Activated CD8-positive, alpha-beta memory T cell treated with anti-CD3 and anti-CD28 coated beads for 24 hours (primary cell): ENCODE data around the gene TENM4.

Experiments
- DNase-seq: peaks from one replicate; pipeline ENCODE4 v3.0.0-alpha.2; 2020

TENM4 gene

DNA sequence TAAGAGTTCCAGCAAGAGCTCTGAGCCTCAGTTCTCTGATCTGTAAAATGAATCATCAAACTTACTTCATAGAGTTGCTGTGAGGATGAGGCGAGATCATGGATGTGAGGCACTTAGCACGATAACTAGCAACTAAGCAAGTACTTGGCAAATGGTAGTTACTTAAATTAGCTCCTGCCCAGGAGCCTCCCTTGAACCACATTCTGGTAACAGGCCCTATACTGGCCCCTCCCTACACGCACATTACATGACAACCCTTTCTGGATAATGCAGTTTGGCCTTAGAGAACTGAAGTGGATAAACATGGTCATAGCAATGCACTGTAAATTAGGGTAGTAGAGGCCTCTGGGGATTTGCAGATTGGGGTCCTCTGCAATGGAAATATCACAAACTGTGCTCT is 678.7 kb downstream of the TENM4 start:
- DNase-seq: no peak

DNA sequence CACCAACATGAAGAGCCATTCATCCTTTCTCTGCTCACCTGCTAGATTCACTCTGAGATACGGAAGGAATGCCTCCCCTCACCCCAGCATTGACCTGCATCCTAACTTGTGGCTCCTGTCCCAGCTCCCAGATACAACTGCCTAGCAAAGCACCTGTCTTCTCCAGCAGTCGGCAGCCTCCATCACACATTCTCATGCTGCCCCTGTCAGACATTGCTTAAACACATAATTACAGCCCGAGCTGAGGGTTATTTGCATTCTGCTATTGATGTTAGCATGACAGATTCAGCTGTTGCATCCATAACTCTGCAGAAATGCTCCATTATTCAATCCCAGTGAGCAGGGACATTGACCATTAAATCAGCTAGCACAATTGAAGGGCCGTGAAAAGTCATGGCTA is 681.8 kb downstream of the TENM4 start:
- no peak for DNase-seq

DNA sequence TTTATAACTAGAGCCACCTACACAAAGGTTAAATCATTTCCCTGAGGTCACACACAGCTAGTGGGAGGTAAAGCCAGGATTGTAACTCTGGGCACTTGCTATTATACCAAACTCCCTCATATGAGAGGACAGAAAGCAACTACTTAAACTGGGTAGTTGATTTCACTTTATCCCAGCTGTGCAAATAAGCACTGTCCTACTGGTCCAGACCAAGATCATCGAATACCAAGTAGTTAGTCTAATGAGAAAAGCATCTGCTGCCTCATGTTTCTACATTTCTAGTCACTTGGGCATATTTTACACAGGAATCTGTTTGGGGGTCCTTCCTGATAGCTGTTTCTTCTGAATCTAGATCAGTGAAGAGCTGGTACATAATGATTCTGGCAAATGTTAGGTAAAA is 687.5 kb downstream of the TENM4 start:
- no peak for DNase-seq

DNA sequence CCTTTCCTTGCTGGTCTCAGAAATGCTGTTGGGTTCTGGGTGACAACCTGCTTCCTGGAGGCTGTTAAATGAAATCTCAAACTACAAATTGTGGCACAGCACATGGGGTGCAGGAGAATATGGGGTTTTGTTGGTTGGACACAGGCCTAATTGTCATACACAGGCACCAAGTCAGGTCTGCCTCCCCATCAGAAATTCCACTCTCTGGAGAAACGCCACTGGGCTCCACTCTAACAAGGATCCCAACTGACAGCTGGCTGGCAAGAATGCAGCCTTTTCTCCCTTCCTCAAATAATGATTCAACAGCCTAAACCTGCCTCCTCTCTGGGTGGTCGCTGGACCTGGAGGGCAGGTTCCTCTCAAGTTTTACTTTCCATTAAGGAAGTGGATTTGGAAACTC is 688.3 kb downstream of the TENM4 start:
- DNase-seq: no peak

DNA sequence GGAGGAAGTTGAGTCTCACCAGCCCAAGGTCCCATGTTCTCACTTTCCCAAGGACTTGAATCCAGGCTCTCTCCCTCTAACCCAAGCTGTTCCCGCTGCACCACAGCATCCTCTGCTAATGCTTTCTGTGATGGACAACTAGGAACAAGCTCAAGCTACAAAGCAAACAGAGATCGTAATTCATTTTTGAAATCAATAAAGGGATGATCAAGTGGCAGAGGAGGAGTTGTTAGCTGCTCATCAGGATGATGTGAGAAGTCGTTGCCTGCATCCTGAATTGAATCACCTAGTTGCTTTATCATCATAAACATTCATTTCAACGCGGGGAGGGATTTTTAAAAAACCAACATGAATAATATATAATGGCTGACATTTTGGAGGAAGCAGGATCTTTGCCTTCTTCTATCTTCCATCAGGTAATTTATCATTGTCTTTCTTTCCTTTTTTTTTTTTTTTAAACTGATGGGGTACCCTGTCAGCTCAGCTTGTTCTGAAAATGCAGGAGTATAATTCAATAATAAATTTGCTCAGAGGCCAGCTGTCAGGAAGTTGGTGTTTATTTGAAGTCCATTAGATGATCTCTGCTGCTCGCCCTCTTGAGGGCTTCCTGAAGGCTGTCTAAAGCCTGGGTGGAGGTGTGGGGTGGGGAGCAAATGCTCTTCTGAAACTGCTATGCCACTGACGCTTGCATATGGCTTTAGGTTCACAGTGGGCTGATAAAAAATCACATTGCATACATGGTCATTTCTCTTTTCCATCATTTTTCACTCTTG is 691.7 kb downstream of the TENM4 start:
- DNase-seq: no peak

DNA sequence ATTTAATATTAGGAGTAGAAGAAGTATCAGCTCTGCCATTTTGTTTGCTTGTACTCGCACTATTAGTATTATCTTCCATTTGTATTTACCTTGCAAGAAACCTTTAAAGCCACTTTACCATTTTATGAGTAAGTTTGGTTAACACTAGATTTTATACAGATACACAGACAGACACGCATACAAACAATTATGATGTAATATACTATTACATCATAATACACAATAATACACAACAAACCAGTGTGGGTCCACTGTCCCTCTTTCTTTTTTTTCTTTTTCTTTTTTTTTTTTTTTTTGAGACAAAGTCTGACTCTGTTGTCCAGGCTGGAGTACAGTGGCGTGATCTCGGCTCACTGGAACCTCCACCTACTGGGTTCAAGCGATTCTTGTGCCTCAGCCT is 695.9 kb downstream of the TENM4 start:
- no peak for DNase-seq

DNA sequence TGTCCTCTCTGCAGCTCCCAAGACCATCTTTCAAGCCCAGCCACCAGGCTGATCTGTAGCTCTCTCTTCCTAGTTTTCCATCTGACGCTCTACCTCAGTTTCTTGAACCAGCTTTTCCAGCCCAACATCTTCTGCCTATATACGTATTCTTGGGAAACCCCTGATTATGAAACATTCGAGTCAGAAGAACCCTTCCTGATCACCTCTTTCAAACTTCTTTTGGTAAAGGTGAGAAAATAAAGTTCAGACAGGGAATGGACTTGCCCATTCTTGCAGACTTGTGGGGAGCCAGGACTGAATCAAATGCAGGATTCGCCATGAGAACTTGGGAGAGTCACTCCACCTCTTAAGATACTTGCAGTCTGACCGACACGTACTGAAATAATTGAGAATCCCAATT is 696.6 kb downstream of the TENM4 start:
- no peak for DNase-seq

DNA sequence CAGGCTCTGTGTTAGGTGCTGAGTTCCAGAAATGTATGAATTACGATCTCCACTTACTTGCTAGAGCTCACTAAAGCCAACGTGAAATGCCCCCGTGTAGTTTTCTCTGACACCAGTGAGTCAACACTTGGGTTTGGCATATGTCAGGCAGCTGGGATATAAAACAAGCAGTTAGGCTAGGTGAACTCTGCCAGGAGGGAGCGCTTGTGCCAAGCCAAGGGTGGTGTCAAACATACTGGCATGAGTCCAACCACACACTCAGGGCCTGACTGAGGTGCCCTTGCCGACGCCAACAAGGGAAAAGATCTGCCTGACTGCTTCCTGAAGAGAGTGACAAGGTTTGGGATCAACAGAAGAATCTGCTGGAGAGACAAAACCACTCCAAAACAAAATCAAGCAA is 698.4 kb downstream of the TENM4 start:
- DNase-seq: no peak

DNA sequence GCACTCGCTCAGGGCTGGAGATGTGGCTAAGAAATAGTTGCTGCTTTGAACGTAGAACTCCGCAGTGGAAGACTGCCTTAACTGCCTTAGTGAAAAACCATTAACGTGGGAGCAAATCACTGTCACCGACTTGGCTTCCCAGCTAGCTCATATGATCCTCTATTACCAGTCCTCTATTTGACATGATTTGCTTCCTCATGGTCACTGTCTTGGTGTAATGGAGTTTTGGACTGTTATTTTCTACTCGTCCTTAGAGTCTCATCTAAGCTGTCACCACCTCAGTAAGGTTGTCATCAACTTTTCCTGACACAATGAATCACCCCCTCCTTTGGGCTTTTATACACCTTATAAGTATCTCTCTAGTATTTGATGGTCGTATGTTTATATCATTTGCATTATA is 699.1 kb downstream of the TENM4 start:
- no peak for DNase-seq

DNA sequence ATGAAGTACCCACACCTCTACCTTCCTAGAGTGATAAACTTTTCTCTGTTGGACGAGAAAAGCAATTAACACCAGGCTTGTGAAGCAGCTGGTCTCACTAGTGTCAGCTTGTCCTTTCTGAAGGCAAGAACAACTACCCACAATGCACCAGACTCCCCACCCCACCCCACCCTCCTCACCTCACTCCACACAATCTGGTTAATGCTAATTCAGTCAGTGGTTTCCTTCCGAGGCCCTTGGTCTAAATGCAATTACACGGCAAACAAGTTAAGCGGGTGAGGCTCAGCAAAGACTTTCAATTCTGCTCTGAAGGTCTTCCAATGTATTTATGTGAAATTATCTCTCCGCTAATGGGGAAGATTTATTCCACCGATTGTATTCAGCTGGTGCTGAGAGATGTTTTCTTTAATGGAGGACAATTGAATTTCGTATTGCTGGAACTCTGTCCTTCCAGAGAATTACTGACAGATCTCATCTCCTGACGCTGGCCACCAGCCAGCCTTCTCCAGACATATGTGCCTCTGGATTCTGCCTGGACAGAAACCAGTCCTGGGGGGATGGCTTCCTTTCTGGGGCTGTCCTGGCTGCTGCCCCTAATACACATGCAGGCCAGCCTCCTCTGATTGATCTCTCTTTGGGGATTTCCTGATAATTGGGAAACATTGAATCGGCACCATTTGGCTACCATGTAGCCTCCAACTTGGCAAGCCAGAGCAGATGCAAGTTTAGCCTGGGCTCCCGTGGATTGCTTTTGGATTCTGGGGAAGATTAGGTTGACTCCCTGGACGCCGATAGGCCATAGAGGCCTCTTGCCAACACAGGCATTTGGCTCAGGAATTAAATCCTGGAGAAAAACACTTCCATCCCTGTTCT is 700.4 kb downstream of the TENM4 start:
- DNase-seq: no peak

DNA sequence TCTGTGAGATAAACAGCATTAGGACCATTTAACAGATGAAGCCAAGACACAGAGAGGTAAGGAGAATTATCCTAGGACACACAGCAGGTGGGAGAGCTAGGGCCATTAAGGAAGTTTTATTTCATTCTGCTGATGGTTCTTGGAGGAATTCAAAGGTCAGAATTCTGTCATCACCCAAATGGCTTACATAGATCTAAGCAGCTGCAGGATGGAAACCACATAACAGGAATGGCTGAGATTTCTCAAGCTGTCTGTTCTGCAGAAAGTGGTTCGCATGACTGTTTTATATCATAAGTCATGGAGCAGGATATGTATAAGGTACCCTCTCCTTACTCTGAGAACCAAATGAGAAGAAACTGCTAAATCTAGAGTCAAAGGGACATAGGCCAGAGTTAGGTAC is 702.9 kb downstream of the TENM4 start:
- no peak for DNase-seq

DNA sequence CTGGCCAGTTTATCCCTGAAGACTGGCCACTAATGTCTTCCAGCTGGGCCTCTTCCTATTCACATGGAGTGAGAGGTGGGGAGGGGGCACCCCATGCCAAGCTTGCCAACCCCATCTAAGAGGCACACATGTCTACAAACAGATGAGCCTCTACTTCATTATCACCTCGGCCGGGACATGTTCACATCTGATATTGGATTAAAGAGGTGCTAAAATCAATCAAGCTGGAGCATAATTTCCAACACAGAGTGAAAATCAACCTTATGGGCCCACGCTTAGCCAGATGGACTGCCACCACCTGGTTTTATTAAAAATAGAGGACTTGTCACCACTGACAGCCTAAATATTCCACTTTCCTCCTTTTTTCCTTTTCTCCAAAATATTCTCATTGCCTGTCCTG is 703.5 kb downstream of the TENM4 start:
- DNase-seq: no peak

DNA sequence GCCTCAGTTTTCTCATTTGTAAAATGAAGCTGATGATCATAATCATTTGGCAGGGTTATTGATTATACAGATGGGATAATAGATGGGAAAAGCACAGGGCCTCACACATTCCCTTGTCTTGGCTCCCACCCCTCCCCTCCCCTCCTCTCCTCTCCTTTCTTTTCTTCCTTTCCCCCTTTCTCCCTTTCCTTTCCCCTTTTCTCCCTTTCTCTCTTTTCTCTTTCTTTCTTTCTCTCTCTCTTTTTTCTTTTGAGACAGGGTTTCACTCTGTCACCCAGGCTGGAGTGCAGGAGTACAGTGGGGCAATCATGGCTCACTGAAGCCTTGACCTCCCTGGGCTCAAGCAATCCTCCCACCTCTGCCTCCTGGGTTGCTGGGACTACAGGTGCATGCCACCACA is 705.1 kb downstream of the TENM4 start:
- DNase-seq: no peak

DNA sequence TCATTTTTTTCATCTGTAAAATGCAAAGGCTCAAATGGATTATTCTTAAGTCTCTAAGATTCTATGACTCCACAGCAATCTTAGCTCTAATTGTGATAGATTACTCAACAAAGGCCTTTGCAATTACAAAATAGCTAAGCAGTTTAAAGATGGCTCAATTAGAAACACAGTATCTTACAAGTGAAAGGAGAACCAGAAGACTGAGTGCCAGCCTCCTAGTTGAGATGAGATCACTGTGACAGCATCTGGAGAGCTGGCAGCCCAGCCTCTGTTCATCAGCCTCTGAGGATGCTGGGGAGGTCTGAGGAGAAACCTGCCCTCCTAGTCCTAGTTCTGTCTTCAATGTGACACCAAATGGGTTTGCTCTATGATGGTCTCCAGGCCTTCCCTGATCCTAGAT is 707.8 kb downstream of the TENM4 start:
- DNase-seq: no peak

DNA sequence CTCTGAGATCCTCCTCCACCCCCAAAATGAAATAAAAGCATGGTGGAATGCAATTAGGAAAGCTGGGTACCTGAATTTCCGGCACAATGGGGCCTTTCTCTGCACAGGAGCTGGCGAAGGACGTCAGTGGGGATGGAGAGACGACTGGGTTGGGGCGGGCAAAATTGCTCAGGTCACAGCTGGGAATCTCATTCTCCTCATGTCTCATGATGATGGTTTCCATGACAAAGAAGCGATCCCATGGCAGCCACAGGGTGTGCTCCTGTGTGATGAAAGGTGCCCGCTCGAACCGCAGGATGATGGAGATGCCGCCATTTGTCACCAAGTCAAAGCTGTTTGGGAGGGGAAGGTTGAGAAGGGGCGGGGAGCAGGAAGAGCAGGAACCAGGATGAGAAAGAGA is 708.6 kb downstream of the TENM4 start:
- no peak for DNase-seq

DNA sequence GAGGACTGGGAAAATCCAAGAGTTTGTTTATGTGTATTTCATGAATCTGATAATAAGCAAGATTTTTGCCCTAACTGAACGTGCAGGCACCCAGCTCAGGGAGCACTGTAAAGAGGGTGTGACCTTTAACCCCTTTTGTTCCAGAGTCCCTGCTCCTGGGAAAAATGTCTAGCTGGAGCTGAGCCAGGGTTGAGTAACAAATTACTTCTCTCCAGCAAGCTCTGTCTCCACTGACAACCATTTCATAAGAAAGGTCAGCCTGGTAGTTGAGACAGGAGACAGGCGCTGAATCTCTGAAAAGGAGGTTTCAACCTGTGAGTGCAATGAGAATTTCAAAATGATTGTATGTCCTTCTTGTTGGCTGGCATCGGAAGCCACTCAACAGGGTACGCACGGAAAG is 709.8 kb downstream of the TENM4 start:
- no peak for DNase-seq

DNA sequence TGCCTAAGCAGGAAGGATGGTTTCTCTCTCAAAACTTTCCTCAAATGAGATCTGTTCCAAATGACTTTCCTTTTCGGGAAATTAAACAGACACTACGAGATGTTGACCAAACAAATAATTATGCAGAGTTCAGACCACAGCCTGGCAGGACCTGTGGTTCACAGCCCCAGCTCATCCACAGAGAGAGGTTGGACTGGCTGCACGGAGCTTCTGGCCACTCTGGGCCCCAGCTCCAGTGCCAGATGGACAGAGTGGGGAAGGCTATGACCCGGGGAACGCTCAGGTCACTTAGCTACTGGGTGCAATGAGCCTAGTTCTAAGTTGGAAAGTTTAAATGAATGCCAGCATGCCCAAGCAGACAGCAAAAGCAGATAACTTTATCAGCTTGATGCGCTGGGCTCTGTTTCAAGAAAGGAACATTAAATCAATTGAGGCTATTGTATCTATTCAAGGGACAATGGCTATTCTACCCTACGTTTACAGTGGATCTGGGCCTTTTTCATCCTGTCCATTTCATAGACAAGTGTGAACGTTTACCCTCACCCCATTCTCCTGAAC is 710.5 kb downstream of the TENM4 start:
- DNase-seq: no peak

DNA sequence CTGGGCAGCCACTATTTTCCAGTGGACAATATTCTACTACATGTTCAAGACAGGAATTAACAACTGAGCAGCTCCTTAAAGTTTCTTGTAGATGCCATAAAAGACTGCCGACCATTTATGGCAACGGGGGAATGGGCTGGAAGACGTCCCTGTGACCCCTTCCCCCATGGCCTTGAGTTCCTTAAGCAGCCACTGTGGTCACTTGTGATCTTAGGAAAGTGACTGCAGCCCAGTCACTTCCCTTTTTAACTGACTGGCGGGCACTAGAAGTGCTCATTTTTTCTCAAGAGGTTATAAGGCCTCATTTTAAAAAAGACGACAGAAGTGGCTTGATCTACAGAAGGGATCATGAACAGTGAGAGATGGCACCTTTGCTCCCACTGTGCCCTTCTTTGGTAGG is 713.0 kb downstream of the TENM4 start:
- DNase-seq: no peak

DNA sequence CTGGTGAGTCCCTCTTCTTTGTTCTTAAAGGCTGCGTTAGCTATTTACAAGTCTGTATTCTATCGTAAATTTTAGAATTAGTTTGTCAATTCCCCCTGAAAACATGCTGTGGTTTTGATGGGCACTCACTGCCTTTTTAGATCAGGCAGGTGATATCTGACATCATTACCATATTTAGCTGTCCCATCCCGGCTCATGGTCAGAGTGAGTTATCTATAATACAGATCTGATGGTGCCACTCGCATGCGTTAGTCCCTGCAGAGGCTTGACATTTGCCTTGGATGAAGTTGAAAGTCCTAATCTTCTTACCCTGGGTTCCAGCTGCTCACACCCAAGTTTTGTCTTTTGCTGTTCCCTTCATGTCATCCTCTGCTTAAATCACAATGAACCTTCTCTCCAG is 715.6 kb downstream of the TENM4 start:
- DNase-seq: no peak

DNA sequence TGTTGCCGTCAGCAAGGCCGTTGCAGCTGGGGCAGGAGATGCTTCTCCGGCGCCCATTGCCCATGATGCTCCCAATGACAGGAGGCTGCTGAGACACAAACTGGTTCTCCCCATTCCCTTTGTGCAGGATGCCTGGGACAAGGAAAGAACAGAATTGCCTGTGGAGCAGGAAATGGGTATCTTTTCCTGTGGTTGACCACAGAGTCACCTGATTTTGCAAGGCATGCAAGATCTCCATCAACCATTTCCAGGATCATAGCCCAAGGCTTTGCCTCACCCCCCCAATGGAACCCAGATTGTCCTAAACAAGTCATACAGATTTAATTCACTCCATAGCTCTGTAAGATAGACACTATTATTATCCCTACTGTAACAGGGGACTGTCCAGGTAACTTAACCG is 718.0 kb downstream of the TENM4 start:
- no peak for DNase-seq

DNA sequence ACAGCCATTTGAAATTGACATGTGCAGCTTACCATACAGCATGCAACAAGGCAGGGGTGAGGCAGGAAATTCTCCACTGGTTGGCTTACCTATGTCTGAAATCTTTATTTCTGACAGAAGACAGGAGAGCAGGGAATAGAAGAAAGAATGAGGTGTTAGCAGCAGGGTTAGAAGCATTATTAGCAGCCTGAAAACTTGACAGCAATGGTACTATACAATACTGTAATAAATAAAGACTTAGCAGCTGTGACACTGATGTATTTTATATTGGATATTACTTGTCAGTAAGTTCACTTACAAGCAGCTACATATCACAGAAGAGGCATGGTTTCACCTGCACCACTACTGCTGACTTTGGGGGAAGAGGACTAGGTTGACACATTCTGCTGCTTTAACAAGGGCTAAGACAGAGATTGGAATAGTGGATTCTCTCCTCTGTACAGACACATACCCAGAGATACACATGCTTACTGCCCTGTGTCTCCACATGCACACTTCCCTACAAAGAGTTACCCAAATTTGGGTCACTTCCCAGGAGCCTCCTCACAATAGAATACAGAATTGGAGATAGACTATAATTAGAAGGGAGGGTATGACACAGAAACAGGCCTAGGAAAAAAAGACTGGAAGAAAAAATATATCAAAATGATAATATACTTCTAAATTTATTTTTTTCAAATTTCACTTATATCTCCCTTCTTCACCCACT is 720.4 kb downstream of the TENM4 start:
- no peak for DNase-seq

DNA sequence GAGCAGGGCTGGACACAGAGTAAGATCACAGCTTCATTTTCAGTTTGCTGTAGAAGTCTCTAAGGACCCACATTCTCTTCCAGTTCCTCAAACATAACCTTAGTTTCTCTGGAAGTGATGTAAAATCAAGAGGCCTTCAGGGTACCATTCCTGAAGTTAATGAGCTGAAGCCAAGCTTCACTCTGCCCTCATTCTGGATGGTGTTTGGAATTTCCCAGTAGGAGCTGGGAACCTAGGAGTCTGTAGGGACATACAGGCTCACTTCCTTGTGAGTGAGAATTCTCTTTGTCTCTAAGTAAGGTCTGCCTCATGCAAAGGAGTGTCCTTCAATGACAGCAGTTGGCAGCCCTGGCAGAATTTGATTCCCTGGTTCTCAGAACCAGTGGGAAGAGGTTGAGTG is 723.8 kb downstream of the TENM4 start:
- no peak for DNase-seq

DNA sequence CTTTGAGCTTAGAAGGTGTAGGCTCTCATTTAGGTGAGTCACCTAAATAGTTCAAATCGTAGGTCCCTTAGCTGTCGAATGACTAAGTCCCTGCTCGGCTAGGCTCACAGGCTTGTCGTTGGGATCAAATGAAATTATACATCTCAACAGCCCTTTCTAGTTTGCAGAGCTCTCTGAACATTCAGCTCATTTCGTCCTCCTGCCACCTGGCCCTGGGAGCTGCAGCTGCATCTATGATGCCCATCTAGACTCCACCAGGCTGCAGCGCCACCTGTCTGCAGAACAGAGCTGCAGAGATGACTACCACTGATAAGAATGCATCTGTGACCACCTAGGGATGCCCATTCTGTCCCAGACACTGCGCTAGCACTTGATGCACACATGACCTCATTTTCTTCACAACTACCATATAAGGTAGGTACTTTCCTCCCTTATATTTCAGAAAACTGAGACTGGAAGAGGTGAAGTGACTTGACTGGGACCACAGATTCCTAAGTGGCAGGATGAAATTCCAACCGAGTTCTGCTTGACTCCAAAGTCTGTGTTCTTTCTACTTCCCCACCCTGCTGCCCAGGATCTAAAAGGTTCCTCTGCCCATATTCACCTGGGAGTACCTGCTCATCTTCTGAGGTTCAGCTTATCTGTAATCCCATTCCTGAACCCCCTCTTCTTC is 725.1 kb downstream of the TENM4 start:
- DNase-seq: peak; percentile 60
